HL-60 (cell line): Measurements from ENCODE around the gene PRPS1L1.

ENCODE experiments used
- DNase-seq, 2 experiments: peaks; one replicate each; pipeline ENCODE4 v3.0.0-alpha.2; 2010 to 2020; ENCODE audit warnings: low read depth in 1 of 2, low spot score in 1 of 2
- H3K27ac ChIP-seq: fragments of 250-450 bp; sonication (Bioruptor Pico); replicated peaks from 2 replicates; pipeline ENCODE4 v1.5.1; 2020; ENCODE audit warnings: mild to moderate bottlenecking, moderate library complexity
- H3K27me3 ChIP-seq: fragments of 250-450 bp; sonication (Bioruptor Pico); 2 replicates; pipeline ENCODE4 v1.5.1; 2021; ENCODE audit warnings: mild to moderate bottlenecking, moderate library complexity; ENCODE audit not compliant: insufficient read depth, poor library complexity, severe bottlenecking
- H3K4me3 ChIP-seq: replicated peaks from 2 replicates; pipeline ENCODE4 v1.5.1; 2011; ENCODE audit warnings: mild to moderate bottlenecking, control low read depth, low read length; ENCODE audit not compliant: insufficient read depth
- CTCF ChIP-seq: IDR thresholded peaks from one replicate; pipeline ENCODE4 v1.5.1; 2011; ENCODE audit warnings: low read length, control low read depth, inconsistent platforms; ENCODE audit not compliant: insufficient read depth
- GABPA ChIP-seq: IDR thresholded peaks from 2 replicates; pipeline ENCODE4 v1.6.1; 2012; ENCODE audit warnings: low read depth
- POLR2AphosphoS5 ChIP-seq: IDR thresholded peaks from 2 replicates; pipeline ENCODE4 v1.6.1; 2012; ENCODE audit warnings: low read depth
- REST ChIP-seq: IDR thresholded peaks from 2 replicates; pipeline ENCODE4 v1.6.1; 2012; ENCODE audit warnings: low read depth; ENCODE audit not compliant: insufficient replicate concordance
- SPI1 ChIP-seq: IDR thresholded peaks from 2 replicates; pipeline ENCODE4 v1.6.1; 2012; ENCODE audit warnings: low read depth, mild to moderate bottlenecking, borderline replicate concordance

PRPS1L1 gene

GRCh38 chr7:18038382-18038781, 10.7 kb upstream of the PRPS1L1 start:
- no peak for DNase-seq
- Histone ChIP-seq H3K27ac (no peak overlapping the region), H3K4me3 (no peak overlapping the region), H3K27me3 (no peaks in the 10 kb centered on the region)
- TF ChIP-seq GABPA (no peak), REST (no peak), CTCF (no peak), POLR2AphosphoS5 (no peak), SPI1 (no peak)

GRCh38 chr7:18037609-18038008, 10.0 kb upstream of the PRPS1L1 start:
- H3K27me3 ChIP-seq = no peaks in the 10 kb centered on the region
- no peak for DNase-seq
- H3K27ac ChIP-seq = no peak overlapping the region
- TF ChIP-seq POLR2AphosphoS5 = no peak
- no peak for TF ChIP-seq GABPA
- TF ChIP-seq SPI1 = no peak
- TF ChIP-seq CTCF = no peak
- no peak for TF ChIP-seq REST
- no peak overlapping the region for H3K4me3 ChIP-seq

- Histone ChIP-seq H3K27ac (no peak overlapping the region), H3K4me3 (no peak overlapping the region), H3K27me3 (no peaks in the 10 kb centered on the region)
- no peak for DNase-seq
- no peak for TF ChIP-seq SPI1
- TF ChIP-seq CTCF = no peak
- no peak for TF ChIP-seq GABPA
- TF ChIP-seq REST = no peak
- TF ChIP-seq POLR2AphosphoS5 = no peak
These were observed 9.1 kb upstream of the PRPS1L1 start for GRCh38 chr7:18036783-18037182.
